AG04449 (cell line): ENCODE results near the gene RPRD1A.
A peak's percentile ranks its signal among the peaks of the same experiment; 100 is the strongest.
"Not testable (repeated sequence)": the region's sequence is repeated elsewhere in the genome, so short reads cannot be mapped to it uniquely, and the experiment has no call there.

Source experiments
- CTCF ChIA-PET: fragments of 350-600 bp; formaldehyde crosslinking; extraction: SDS; loops from one replicate; lab custom pipeline; 2021; ENCODE audit warnings: antibody characterized with exemption; lab: Yijun Ruan, JAX
- POLR2A ChIA-PET: fragments of 400-600, 350-600 bp; formaldehyde crosslinking; extraction: SDS; loops from one replicate; lab custom pipeline; 2020; ENCODE audit warnings: antibody characterized with exemption, inconsistent platforms; lab: Yijun Ruan, JAX
- DNase-seq: peaks from one replicate; pipeline ENCODE4 v3.0.0-alpha.2; 2010; ENCODE audit warnings: low read depth, low spot score
- H3K4me3 ChIP-seq: 2 replicates; pipeline ENCODE4 v1.5.1; 2011; ENCODE audit warnings: low read depth, mild to moderate bottlenecking, control low read depth, low read length
- CTCF ChIP-seq: IDR thresholded peaks from one replicate; pipeline ENCODE4 v1.5.1; 2011; ENCODE audit warnings: mild to moderate bottlenecking, moderate library complexity, low read length, control low read depth, inconsistent platforms; ENCODE audit not compliant: insufficient read depth; ENCODE audit errors: missing control alignments

Gene RPRD1A

GRCh38 chr18:36031407-36031806, 36.0 kb downstream of the RPRD1A start:
- CTCF ChIA-PET = interaction anchor here (1.0 to 3.1 kb wide), 3 partner anchors 10 to 64 kb away, joined by 3 to 13 read pairs (median 8); no protein-coding TSS in a partner anchor
- DNase-seq = no peak
- POLR2A ChIA-PET = no interaction called here
- H3K4me3 ChIP-seq = no peak overlapping the region
- TF ChIP-seq CTCF = no peak

GRCh38 chr18:36028859-36029258, 38.5 kb downstream of the RPRD1A start:
- CTCF ChIA-PET = interaction anchor here (1.1 to 3.2 kb wide), 3 partner anchors 10 to 69 kb away, joined by 4 to 32 read pairs (median 5); no protein-coding TSS in a partner anchor
- H3K4me3 ChIP-seq = no peak overlapping the region
- POLR2A ChIA-PET = no interaction called here
- DNase-seq = no peak
- TF ChIP-seq CTCF = no peak

GRCh38 chr18:36025025-36025424, 42.3 kb downstream of the RPRD1A start:
- DNase-seq = peak; percentile 14
- CTCF ChIA-PET = interaction anchor here (1.1 to 1.7 kb wide), 3 partner anchors 13 to 70 kb away, joined by 3 to 4 read pairs (median 3); no protein-coding TSS in a partner anchor
- TF ChIP-seq CTCF = no peak
- POLR2A ChIA-PET = no interaction called here
- no peak overlapping the region for H3K4me3 ChIP-seq

- H3K4me3 ChIP-seq, POLR2A ChIA-PET, DNase-seq: not testable (repeated sequence)
- CTCF ChIA-PET = interaction anchor here (1.1 to 1.7 kb wide), 3 partner anchors 12 to 71 kb away, joined by 3 to 4 read pairs (median 3); no protein-coding TSS in a partner anchor
Observed at GRCh38 chr18:36024241-36024640, 43.1 kb downstream of the RPRD1A start.

GRCh38 chr18:36023336-36023735, 44.0 kb downstream of the RPRD1A start:
- CTCF ChIA-PET = interaction anchor here (7.3 kb wide), 1 partner anchor 262 kb away, joined by 80 read pairs; no protein-coding TSS in a partner anchor
- no peak for DNase-seq
- TF ChIP-seq CTCF = no peak
- POLR2A ChIA-PET = no interaction called here
- H3K4me3 ChIP-seq = no peak overlapping the region

- ChIA-PET POLR2A (no interaction called here), CTCF (interaction anchor here (1.5 to 7.3 kb wide), 4 partner anchors 75 to 265 kb away, joined by 3 to 80 read pairs (median 7); no protein-coding TSS in a partner anchor)
- H3K4me3 ChIP-seq = no peak overlapping the region
- DNase-seq = no peak
- TF ChIP-seq CTCF = no peak
Observed at GRCh38 chr18:36020174-36020711, 47.1 kb downstream of the RPRD1A start.
